GM19043 (cell line): ENCODE measurements around the gene SERPINA3.
"Not testable (repeated sequence)": the region's sequence is repeated elsewhere in the genome, so short reads cannot be mapped to it uniquely, and the experiment has no call there.

Source experiments
- ATAC-seq: cut with Tn5 transposase; IDR thresholded peaks from one replicate; pipeline ENCODE4 v1.9.1; 2021; ENCODE audit warnings: low read depth; ENCODE audit not compliant: unreplicated experiment

Gene SERPINA3

GRCh38 chr14:94583557-94583956 lies 28.6 kb upstream of the SERPINA3 start:
- ATAC-seq, result no peak

GRCh38 chr14:94584591-94585280 lies 27.5 kb upstream of the SERPINA3 start:
- ATAC-seq, result no peak

- no peak for ATAC-seq
These were observed 25.6 kb upstream of the SERPINA3 start for GRCh38 chr14:94586635-94587034.

GRCh38 chr14:94588311-94588710 lies 23.9 kb upstream of the SERPINA3 start:
- ATAC-seq, result no peak

- ATAC-seq, result no peak
These were observed 21.1 kb upstream of the SERPINA3 start for GRCh38 chr14:94591073-94591472.

GRCh38 chr14:94591871-94592270 lies 20.3 kb upstream of the SERPINA3 start:
- no peak for ATAC-seq

- no peak for ATAC-seq
These were observed 19.7 kb upstream of the SERPINA3 start for GRCh38 chr14:94592457-94592856.

GRCh38 chr14:94593376-94593748 lies 18.8 kb upstream of the SERPINA3 start:
- no peak for ATAC-seq

- ATAC-seq, result no peak
These were observed 18.3 kb upstream of the SERPINA3 start for GRCh38 chr14:94593749-94594431.

GRCh38 chr14:94594441-94594840 lies 17.8 kb upstream of the SERPINA3 start:
- ATAC-seq, result no peak

- no peak for ATAC-seq
These were observed 16.3 kb upstream of the SERPINA3 start for GRCh38 chr14:94595912-94596311.

- ATAC-seq, result no peak
These were observed 15.8 kb upstream of the SERPINA3 start for GRCh38 chr14:94596361-94596760.

- no peak for ATAC-seq
These were observed 14.4 kb upstream of the SERPINA3 start for GRCh38 chr14:94597788-94598187.

GRCh38 chr14:94598506-94598815 lies 13.7 kb upstream of the SERPINA3 start:
- no peak for ATAC-seq

GRCh38 chr14:94598816-94599655 lies 13.2 kb upstream of the SERPINA3 start:
- no peak for ATAC-seq

GRCh38 chr14:94599656-94600004 lies 12.6 kb upstream of the SERPINA3 start:
- ATAC-seq, result no peak

- no peak for ATAC-seq
These were observed 12.0 kb upstream of the SERPINA3 start for GRCh38 chr14:94600148-94600545.

GRCh38 chr14:94601884-94602391 lies 10.3 kb upstream of the SERPINA3 start:
- ATAC-seq, result no peak

GRCh38 chr14:94602722-94603121 lies 9.5 kb upstream of the SERPINA3 start:
- ATAC-seq, result no peak

- ATAC-seq, result no peak
These were observed 6.8 kb upstream of the SERPINA3 start for GRCh38 chr14:94605361-94605760.

GRCh38 chr14:94608966-94609365 lies 3.2 kb upstream of the SERPINA3 start:
- not testable (repeated sequence) for ATAC-seq
